LNCAP (cell line): ENCODE data around the gene DDOST.

Experiments
- TF ChIP-seq, protein P1 (sequence below): fragments of 450-650 bp; IDR thresholded peaks from 2 replicates; pipeline ENCODE4 v1.5.1; 2017; ENCODE audit warnings: mild to moderate bottlenecking

DDOST gene

DNA sequence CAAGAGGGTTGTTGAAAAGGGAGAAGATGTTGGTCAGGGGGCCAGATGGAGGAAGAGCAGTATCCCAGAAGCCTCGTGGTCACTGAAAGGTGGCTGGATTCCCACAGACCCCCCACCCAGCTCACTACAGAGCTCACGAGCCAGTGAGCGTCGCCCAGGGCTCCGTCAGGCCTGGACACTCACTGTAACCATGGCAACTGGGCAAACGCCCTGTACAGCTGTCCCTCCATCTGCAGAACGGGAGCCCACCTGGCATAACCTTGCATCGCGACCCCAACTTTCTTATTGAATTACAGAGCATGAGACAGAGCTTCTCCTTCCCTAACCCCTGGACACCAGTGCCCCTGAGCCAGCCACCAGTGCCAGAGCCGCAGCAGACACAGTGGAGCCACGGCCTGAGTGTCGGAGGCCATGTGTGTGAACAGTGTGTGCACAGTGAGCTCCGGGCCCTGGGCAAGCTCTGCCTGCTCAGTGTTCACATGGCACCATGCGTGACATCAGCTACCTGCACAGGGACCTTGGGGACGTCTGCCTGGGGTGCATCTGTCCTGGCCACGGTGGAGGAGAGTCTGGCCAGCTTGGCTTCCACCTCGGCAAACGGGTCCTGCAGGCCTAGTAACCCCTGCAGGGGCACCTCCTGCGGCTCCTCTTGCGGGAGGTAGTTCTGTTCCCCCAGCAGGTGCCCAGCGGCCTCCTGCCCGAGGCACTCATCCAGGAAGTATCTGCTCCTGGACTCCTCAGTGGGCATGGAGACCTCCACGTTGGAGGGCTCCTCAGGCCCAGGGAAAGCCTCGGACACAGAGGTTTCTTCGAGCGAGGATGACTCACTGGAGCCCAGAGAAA, 25.9 kb upstream of the DDOST start:
- TF ChIP-seq, protein P1, sequence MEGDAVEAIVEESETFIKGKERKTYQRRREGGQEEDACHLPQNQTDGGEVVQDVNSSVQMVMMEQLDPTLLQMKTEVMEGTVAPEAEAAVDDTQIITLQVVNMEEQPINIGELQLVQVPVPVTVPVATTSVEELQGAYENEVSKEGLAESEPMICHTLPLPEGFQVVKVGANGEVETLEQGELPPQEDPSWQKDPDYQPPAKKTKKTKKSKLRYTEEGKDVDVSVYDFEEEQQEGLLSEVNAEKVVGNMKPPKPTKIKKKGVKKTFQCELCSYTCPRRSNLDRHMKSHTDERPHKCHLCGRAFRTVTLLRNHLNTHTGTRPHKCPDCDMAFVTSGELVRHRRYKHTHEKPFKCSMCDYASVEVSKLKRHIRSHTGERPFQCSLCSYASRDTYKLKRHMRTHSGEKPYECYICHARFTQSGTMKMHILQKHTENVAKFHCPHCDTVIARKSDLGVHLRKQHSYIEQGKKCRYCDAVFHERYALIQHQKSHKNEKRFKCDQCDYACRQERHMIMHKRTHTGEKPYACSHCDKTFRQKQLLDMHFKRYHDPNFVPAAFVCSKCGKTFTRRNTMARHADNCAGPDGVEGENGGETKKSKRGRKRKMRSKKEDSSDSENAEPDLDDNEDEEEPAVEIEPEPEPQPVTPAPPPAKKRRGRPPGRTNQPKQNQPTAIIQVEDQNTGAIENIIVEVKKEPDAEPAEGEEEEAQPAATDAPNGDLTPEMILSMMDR = no peak

DNA sequence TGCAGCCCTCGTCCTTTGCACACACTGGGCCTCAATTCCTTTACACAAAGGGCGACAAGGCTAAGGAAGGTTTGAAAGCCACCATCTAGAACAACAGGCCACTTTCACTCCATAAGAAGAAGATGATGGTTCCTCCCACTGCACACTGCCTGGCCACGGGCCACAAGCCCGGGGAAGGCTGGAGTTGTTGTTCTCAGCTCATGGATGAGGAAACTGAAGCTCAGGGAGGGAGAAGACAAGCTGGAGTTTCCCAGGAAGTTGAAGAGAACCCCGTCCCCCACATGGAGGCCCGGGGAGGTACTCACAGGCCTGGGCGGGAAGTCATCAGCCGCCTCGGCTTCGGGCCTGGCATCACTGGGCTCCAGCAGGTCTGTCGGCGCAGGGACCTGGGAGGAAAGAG, 24.6 kb upstream of the DDOST start:
- TF ChIP-seq, protein P1 = no peak

DNA sequence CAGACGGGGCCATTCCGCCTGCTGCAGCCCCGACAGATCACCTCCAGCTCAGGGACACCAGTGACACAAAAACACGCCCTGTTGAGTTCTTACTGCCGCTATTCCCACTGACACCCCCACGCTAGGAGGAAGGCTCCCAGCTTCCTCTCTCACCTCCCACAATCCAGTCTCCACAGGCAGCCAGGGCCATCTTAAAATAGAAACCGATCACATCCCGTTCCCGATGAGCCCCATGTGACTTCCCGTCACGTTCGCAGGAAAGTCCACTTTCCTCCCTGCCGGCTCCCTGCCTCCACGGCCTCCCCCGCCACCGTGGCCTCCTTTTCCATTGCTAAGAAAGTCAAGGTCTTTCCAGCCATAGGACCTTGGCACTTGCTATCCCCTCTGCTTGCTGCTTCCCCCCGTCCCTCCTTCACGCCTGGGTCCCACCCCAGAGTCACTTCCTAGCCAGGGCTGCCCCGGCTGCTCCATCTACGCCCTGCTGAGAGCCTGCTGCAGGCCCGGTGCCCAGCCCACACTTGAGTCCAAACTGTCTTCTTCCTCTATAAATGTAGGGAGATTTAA, 24.0 kb upstream of the DDOST start:
- TF ChIP-seq, protein P1 = no peak

DNA sequence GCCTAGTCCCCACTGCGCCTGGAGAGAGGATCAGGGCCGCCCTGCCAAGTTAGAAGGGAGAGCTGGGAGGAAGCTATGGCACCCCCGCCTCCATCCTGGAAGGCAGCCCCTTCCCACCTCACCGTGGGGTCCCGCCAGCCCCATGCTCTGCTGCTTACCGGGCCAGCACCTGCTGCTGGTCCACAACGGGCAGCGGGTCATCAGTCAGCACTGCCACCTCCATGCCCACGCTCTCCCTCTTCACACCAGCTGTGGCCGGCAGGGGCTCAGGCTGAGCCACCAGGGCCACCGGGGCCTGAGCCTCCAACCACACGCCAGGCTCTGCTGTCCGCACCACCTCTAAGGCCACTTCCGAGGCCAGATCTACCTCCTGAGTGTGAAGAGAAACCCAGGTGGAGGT, 23.5 kb upstream of the DDOST start:
- TF ChIP-seq, protein P1 = no peak

DNA sequence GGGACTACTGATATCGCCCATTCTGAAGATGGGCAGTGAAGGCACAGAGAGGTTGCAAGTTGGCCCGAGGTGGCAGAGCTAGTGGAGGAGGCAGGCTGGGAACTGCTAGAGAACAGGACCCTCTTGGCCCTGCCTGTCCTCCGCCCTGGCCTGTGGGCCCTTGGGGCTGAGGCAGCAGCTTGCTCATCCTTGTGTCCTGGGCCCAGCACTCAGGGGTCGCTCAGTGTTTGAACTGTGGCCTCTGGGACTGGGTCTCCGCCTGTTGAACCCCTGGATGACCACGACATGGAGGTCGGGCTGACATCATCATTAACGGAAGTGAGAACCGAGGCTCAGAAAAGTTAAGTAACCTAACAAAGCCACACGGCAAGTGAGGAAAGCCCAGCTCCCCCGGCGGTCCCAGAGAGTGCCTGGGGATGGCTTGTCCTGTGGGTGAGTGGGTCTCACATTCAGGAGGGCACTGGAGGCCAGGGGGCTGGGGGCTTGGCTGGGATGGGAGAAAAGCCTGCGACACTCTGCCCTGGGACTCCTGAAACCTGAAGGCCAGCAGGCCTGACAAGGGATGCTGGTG, 23.0 kb upstream of the DDOST start:
- TF ChIP-seq, protein P1 = no peak

- TF ChIP-seq, protein P1 = no peak
Measured at GRCh38 chr1:20683614-20684013, 22.4 kb upstream of the DDOST start.

- TF ChIP-seq, protein P1 = no peak
Measured at GRCh38 chr1:20682571-20683236, 21.5 kb upstream of the DDOST start.
